ENCODE data around the gene AMPD3.
A peak's percentile ranks its signal among the peaks of the same experiment; 100 is the strongest.

AMPD3 gene

GRCh38 chr11:10438458-10438857, 16.6 kb upstream of the AMPD3 start:
- DNase-seq (ENCODE audit: low spot score), result no peak

- no peak for DNase-seq (ENCODE audit: low spot score)
Observed at GRCh38 chr11:10439351-10439750, 15.7 kb upstream of the AMPD3 start.

DNA sequence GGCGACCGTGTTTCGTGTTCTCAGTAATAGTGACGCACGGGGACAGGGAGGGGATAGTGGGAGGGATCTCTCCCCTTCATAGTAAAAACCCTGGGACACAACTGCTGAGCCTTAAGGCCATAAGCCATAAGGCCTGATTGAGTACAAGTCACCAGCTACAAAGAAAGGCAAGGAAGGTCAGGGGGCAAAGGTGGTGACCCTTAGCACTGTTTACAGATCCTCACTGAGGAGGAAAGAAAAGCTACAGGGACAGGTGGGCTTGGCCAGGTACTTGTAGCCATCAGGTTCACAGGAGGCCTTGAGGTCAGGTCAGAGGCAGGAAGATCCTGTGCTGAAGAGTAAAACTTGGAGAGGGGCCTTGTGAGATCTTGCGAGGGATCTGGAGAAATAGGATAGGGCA, 15.1 kb upstream of the AMPD3 start:
- DNase-seq (ENCODE audit: low spot score), result no peak

DNA sequence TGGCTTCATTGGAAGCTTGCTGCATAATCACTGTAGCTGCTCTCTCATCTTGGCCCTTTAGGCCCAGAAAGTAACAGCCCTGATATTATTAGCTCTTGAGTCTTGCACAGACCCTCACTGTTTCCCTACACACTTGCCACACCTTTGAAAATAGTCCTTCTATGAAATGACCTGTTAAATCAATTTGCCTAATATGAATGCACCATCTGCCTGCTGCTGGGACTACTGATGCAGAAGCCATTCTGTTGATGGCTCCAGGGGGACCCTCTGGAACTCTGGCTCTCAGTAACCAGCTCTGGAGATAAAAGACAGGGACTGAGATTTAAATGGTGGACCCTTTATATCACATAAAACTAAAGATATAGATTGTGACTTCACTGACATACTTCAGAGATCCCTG, 14.7 kb upstream of the AMPD3 start:
- no peak for DNase-seq (ENCODE audit: low spot score)

- no peak for DNase-seq (ENCODE audit: low spot score)
Observed at GRCh38 chr11:10441091-10441490, 14.0 kb upstream of the AMPD3 start.

DNA sequence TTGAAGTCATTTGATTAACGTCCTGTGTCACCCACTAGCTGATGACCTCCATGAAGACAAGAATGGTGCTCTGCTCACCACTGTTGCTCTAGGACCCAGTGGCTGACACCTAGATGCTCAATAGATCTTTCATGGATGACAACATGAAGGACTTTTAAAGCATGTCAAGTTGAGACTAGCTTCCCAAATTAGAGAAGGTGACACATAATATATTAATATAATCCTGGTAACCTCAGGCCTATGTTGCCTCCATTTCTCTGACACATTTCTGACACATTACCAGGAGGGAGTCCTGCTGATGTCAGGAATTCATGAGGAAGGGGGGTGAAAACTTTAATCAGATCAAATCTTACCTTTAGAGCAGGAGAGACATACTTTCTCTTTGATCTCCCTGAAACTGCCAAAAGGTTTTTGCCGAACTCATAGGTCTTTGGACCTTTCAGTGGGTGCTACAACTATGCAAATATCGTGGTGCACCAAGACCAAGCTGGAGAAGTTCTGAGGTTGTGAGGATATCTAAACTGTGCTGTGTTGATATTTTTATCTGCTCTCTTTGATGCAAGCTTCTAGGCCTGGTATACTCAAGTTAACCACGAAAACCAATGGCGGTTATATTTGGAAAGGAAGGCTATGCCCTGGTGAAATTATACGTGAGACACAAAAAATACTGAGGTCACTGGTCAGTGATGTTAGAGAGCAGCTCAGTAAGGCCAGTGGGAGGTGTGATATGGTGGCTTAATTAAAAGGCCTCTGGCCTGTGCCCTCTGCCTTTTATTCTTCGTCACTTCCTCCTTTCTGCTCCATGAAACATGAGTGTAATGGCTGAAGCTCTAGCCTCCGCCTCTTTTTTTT, 13.2 kb upstream of the AMPD3 start:
- DNase-seq (ENCODE audit: low spot score), result no peak

- no peak for DNase-seq (ENCODE audit: low spot score)
Observed at GRCh38 chr11:10443152-10443551, 11.9 kb upstream of the AMPD3 start.

DNA sequence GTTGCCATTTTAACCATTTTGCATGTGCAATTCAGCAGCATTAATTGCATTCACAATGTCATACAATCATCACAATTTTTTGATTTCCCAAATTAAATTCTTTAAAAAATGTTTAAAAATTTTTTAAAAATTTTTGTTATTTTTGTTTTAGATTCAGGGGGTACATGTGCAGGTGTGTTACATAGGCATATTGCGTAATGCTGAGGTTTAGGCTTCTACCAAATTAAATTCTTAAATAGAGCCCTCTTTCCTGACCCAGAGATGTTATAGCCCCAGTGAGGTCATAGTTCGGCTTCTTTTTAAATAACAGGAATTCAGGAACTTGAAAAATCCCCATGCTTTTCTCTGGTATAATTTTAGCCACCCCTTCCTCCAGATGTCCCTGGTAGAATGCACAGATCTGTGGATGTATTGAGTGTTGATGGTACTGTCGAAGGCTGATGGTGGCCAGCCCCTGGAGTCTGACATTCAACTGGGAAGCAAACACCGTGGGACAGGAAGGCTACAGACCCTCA, 11.3 kb upstream of the AMPD3 start:
- DNase-seq (ENCODE audit: low spot score), result no peak

DNA sequence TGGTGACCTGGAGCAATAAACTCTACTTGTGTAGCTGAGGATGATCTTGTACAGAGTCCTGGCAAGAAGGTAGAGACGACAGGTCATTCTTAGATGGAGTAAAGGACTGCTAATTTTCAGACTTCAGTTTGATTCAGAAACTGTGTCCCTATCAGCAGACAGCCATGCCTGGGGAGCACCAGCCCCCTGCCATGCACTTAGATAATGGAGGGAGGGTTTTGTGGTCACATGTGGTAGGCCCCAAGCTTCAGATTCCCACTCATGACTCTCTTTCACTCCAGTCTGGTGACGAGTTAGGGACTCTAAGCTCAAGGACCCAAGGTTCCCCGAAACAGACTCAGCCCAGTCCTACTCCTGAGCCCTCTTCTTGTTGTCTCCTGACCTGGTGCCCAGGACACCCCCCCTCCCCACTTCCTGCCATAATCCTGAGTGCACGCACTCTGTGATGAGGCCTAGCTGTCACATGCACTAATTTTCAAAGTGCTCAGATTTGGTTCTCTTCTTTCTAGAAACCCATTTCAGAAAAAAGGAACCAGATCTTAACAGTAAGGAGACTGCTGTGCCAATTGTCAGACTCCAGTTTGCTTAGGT, 10.2 kb upstream of the AMPD3 start:
- no peak for DNase-seq (ENCODE audit: low spot score)

- no peak for DNase-seq (ENCODE audit: low spot score)
Observed at GRCh38 chr11:10447445-10447844, 7.6 kb upstream of the AMPD3 start.

- DNase-seq (ENCODE audit: low spot score), result peak; percentile 85
Observed at GRCh38 chr11:10450462-10451425, 4.3 kb upstream of the AMPD3 start.

DNA sequence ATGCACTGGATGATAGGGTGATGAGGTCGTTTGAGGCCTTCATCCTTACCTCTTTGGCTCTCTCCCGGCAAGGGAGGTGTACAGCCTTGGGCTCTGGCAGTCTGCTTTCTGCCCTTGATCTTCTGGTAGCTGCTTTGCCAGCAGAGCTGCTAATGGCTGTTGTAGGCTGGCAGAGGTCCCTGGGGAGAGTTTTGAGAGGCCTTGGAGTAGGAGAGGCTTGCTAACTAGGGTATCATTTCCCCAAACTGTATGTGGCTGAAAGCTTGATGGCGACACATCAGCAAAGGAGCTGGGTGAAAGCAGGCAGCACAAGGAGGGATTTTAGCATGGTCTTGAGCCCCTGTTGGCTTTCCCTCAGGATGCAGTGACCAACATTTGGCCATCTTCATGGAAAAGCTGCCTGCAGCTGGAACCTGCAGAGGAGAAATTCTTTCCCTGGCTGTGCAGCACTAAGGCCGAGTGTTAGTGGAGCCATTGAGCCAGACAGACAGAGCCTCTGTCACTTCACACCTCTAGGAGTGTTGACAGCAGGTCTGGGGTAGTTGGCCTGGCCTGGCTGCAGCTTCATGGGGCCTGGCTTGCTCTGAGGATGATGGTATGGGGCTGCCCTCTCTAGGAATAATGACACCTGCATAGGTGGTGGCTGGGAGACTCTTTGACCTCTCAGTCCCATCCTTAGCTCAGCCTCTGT, 3.5 kb upstream of the AMPD3 start:
- no peak for DNase-seq (ENCODE audit: low spot score)

DNA sequence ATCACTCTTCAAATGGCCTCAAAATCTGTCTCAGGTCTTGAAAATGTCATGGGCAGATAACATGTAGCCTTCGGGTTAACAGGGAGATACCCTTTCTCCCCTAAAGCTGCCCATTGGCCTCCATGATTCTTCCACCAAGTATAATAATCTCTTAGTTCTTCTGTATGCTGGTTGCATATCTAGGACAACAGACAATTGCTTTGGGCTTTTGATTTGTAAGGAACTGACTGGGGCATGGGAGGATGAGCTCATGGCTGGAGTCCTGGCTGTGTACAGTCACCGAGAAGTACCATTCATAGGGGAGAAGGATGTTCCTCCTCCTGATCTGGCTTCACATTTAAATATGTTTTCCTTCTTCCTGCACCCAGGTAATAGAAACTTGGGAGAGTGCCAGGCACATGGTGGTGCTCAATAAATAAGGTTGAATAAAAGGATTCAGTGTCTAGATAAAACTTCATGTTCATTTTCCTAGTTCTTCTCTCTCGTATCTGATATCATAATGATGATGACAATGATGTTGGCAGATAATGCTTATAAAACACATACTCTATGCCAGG, 2.8 kb upstream of the AMPD3 start:
- DNase-seq (ENCODE audit: low spot score), result no peak

DNA sequence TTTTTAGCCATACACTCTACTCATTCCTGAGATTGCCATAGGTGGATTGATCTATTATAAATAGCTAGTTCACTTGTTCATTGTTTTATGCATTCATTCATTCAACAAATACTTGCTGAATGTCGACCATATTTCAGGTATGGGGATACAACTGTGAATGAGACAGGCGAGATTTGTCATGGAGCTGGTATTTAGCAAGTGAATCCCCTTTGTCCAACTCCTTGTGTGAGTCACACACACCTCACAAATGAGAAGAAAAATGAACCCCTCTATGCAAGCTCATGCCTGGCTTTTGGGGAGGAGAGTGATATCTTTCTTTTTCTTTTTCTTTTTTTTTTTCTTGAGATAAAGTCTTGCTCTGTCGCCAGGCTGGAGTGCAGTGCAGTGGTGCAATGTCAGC, 1.8 kb upstream of the AMPD3 start:
- no peak for DNase-seq (ENCODE audit: low spot score)

- DNase-seq (ENCODE audit: low spot score), result peak; percentile 55
Observed at GRCh38 chr11:10455637-10456487, 798 bp downstream of the AMPD3 start.

GRCh38 chr11:10456519-10456918, 1.5 kb downstream of the AMPD3 start:
- DNase-seq (ENCODE audit: low spot score), result no peak

DNA sequence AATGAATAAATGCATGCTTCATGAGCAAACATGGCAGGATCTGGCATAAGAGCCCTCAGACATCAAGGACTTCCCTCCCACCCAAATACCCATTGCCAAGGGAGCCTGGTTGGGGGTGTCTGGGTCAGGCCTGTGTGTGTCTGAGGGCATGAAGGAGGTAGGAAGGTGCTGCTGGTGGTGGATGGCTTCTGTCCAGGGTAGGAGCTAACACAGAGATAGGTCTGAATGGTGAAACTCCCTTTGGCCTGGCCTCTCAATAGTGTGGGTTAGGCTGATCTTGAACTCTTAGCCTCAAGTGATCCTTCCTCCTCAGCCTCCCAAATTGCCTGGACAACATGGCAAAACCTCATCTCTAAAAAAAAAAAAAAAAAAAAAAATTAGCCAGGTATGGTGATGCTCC, 2.8 kb downstream of the AMPD3 start:
- no peak for DNase-seq (ENCODE audit: low spot score)

DNA sequence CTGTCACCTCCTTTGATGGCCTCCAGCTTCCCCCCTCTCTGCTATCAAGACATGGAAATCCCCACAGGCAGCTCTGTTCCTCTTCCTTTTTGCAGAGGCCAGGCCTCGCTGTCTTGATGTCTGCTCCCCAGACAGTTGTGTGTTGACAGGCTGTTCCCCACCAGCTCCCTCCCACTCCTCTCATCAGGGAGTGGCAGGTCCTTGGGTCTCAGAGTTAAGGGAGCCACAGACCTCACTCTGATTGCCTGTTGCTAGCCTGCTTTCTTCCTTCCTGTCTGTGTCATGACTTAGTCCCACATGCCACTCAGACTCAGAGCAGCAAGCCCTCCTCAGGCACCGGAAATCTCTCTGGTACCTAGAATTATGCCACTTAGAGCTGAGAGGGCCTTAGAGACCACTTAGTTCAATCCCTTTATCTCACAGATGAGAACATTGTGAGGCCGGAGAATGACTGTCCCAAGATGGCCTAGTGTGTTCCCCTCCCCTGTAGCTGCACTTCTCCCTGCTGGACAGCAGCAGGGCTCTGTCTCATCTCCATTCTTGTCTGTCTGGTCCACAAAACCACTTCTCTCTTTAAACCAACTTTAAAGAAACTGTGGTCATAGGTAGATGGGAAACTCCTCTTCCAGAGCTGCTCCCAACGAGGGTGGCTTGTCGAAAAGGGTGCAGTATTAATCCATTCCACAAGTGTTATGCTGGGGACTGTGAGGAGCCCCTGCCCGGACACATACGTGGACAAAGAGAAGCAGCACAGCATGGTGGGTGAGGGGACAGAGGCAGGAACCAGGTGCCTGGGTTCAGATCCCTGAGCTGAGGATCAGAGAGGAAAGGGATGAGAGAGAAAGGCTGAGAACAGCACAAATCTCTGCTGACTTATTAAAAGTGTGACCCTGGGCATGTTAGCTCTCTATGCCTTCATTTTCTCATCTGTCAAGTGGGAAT, 4.2 kb downstream of the AMPD3 start:
- no peak for DNase-seq (ENCODE audit: low spot score)

DNA sequence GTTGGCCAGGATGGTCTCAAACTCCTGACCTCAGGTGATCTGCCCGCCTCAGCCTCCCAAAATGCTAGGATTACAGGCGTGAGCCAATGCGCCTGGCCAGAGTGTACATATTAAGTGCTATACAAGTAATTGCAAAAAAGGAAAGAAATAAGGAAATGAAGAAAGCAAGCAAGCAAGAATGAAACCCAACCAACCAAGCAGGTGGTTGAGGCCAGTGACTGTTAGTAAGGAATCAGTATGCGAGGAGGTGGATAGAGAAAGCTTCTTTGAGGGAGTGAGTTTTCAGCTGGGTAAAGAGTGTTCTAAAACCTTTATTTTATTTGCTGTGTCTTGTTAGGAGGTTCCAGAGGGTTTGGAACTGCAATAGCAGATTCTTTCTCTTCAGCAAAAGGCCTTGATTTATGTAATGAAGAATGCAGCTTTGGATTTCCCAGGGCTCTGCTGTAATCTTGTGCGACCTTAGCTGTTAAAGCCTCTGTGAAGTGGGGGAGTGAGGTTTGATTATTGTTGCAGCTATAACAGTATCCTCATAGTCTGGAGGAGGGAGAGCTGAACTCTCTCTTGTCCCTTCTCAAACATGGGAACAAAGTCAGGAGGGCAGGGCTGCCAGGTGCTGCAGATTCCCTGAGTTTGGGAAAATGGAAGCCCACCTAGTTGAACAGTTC, 5.7 kb downstream of the AMPD3 start:
- DNase-seq (ENCODE audit: low spot score), result no peak
